ENCODE measurements around the gene TMC2. TPM values are rescaled to one million over a fixed set of nuclear protein-coding genes. Genes with fewer than 3 reads are reported as not detected.

The TMC2 gene
- polyA plus RNA-seq, 1 of the 3 experiments (the other 2 are of a cell fraction), result not detected

GRCh38 chr20:2625062-2625461 is 88.7 kb downstream of the TMC2 start:
- H3K79me2 ChIP-seq (ENCODE audit: insufficient read depth), result no peaks in the 10 kb centered on the region
- H3K27me3 ChIP-seq (ENCODE audit: insufficient read depth), result no peaks in the 10 kb centered on the region; the same call in 1 of the 2 replicates
- H2AFZ ChIP-seq (ENCODE audit: low read depth), result no peak overlapping the region
- no peak overlapping the region for H3K27ac ChIP-seq (ENCODE audit: low read depth in 2 of 2, low read length in 1 of 2)
- POLR2A ChIA-PET, result no interaction called here
- CTCF ChIA-PET, result interaction anchor here (1.1 kb wide), 1 partner anchor 14 kb away, joined by 4 read pairs; no protein-coding TSS in a partner anchor
- no peaks in the 10 kb centered on the region for H3K36me3 ChIP-seq (replicated peaks in 1 of 2; ENCODE audit: control insufficient read depth in 1 of 2, insufficient read depth in 2 of 2, low read length in 1 of 2)
- H4K20me1 ChIP-seq (ENCODE audit: insufficient read depth), result no peaks in the 10 kb centered on the region
- no peak for DNase-seq
- no peak overlapping the region for H3K4me3 ChIP-seq (ENCODE audit: low read depth in 2 of 2, low read length in 1 of 2)
- H3F3A ChIP-seq (replicated peaks; ENCODE audit: insufficient read depth), result no peaks in the 10 kb centered on the region
- H3K9me3 ChIP-seq, result no peaks in the 10 kb centered on the region
- WGBS (ENCODE audit: low lambda C conversion rate), result 47% methylated on average over 2 of the region's 2 CpGs
- TF ChIP-seq SIN3A (IDR thresholded peaks at IDR 0.05; ENCODE audit: borderline replicate concordance, low read depth, low read length), result no peak
- no peak for TF ChIP-seq RAD21 (IDR thresholded peaks at IDR 0.05; ENCODE audit: low read length)
- TF ChIP-seq USF2 (IDR thresholded peaks at IDR 0.05; ENCODE audit: borderline replicate concordance, low read depth, low read length), result no peak
- TF ChIP-seq TAF1 (IDR thresholded peaks at IDR 0.05; ENCODE audit: borderline replicate concordance, low read depth, low read length), result no peak
- no peak for TF ChIP-seq JUND (IDR thresholded peaks at IDR 0.05)
- no peak for TF ChIP-seq YY1 (IDR thresholded peaks at IDR 0.05; ENCODE audit: low read depth)
- TF ChIP-seq MAX (IDR thresholded peaks at IDR 0.05; ENCODE audit: low read depth), result no peak
- no peak for TF ChIP-seq GABPA (IDR thresholded peaks at IDR 0.05; ENCODE audit: low read depth)
- TF ChIP-seq EZH2phosphoT487 (IDR thresholded peaks at IDR 0.05; ENCODE audit: borderline replicate concordance, low read depth), result no peak
- no peak for TF ChIP-seq IRF3 (IDR thresholded peaks at IDR 0.05; ENCODE audit: low read depth, low read length)
- no peak for TF ChIP-seq FOSL2 (IDR thresholded peaks at IDR 0.05; ENCODE audit: borderline replicate concordance, low read depth)
- no peak for TF ChIP-seq PBX3 (IDR thresholded peaks at IDR 0.05)
- no peak for TF ChIP-seq FOXJ3 (CRISPR knock-in tag; IDR thresholded peaks at IDR 0.05)
- no peak for TF ChIP-seq ELF1 (IDR thresholded peaks at IDR 0.05)
- TF ChIP-seq GATA2 (CRISPR knock-in tag; IDR thresholded peaks at IDR 0.05), result no peak
- TF ChIP-seq NRF1 (IDR thresholded peaks at IDR 0.05; ENCODE audit: low read depth, low read length), result no peak
- TF ChIP-seq NFIC (IDR thresholded peaks at IDR 0.05; ENCODE audit: borderline replicate concordance), result no peak
- no peak for TF ChIP-seq RCOR1 (IDR thresholded peaks at IDR 0.05; ENCODE audit: low read length)
- TF ChIP-seq REST (IDR thresholded peaks at IDR 0.05; ENCODE audit: low read depth, low read length), result no peak
- no peaks in the 10 kb centered on the region; a peak in 1 of 4 replicates for H3K4me1 ChIP-seq (ENCODE audit: control insufficient read depth in 1 of 2, insufficient read depth in 2 of 2, low read depth in 1 of 2, low read length in 1 of 2)
- no peak overlapping the region for H3K4me2 ChIP-seq
- no peaks in the 10 kb centered on the region for H3K9me2 ChIP-seq
- no peak overlapping the region for H3K9ac ChIP-seq
